Ovary (tissue), 9 donors: ENCODE measurements around the gene HOXA5. TPM values are rescaled to one million over a fixed set of nuclear protein-coding genes. Genes with fewer than 3 reads are reported as not detected.

Experiments used
- DNase-seq, 5 donors: peaks; one replicate each; pipeline ENCODE4 v3.0.0-alpha.2; 2019 to 2020
- H3K27ac ChIP-seq, 2 donors: fragments of 200-600 bp; one replicate each; pipeline versions ENCODE4 v1.5.1 to v1.8.0; 2019 to 2022
- H3K27me3 ChIP-seq: fragments of 200-600 bp; one replicate; pipeline ENCODE4 v1.8.0; 2022
- H3K36me3 ChIP-seq: fragments of 200-600 bp; sonication (generic); one replicate; pipeline ENCODE4 v1.5.1; 2019
- H3K4me1 ChIP-seq: one replicate; pipeline ENCODE4 v1.8.1; 2013; ENCODE audit warnings: mild to moderate bottlenecking, moderate library complexity; ENCODE audit not compliant: insufficient read depth
- H3K4me3 ChIP-seq: fragments of 200-600 bp; sonication (generic); one replicate; pipeline ENCODE4 v1.5.1; 2017
- H3K9me3 ChIP-seq, 2 donors: fragments of 200-600 bp in 1 of 2; sonication (generic) in 1 of 2; one replicate each; pipeline versions ENCODE4 v1.5.1 to v1.8.1; 2013 to 2019; ENCODE audit warnings: mild to moderate bottlenecking in 1 of 2, moderate library complexity in 1 of 2
- CTCF ChIP-seq, 3 donors: fragments of 450-650 bp in 2 of 3; fragments of 200-600 bp in 1 of 3; IDR thresholded peaks; one replicate each; pipeline versions ENCODE4 v1.5.1 to v1.8.0; 2016 to 2022; ENCODE audit warnings: antibody characterized with exemption in 3 of 3, mild to moderate bottlenecking in 1 of 3
- EP300 ChIP-seq: sonication (generic); formaldehyde crosslinking; IDR thresholded peaks from one replicate; pipeline ENCODE4 v1.6.1; 2017; ENCODE audit warnings: antibody characterized with exemption
- POLR2A ChIP-seq: fragments of 450-650 bp; IDR thresholded peaks from one replicate; pipeline ENCODE4 v1.6.1; 2017; ENCODE audit warnings: antibody characterized with exemption, mild to moderate bottlenecking, moderate library complexity
- WGBS, 3 donors: extraction: QIAGEN DNeasy Blood & Tissue Kit in 1 of 3; methylation state at CpG; one replicate each; pipeline versions ENCODE4 v1.1.5 to v1.1.7; 2013 to 2017; 5-methylcytosine and 5-hydroxymethylcytosine counted together
- intact Hi-C, 4 donors: fragments of 100-400 bp; cut with DNase I; formaldehyde crosslinking; loops; one replicate each; pipeline versions ENCODE4 v1.11.0 to v1.15.1; 2022 to 2023
- polyA plus RNA-seq, 2 donors: library from polyadenylated mRNA; stranded (reverse); fragments of 200-250 nt in 1 of 2; fragments of 350-450 nt in 1 of 2; fragmentation: Illumina TruSeq in 1 of 2; extraction: RNeasy Lipid Tissue Mini Kit (QIAGEN cat#74804) in 1 of 2; gene quantifications; one replicate each; pipeline ENCODE4 v1.2.3, GENCODE V29; 2013 to 2014
- total RNA-seq, 7 donors: library from RNA; depleted of rRNA in 2 of 7; stranded (reverse); fragments of >200 nt in 2 of 7; fragmentation: NEBNext Ultra II Directional in 3 of 7; extraction: Animal tissue kit (Norgen Biotek cat#: 25700) in 3 of 7; gene quantifications; one replicate each; pipeline versions ENCODE4 v1.1.0 to v1.2.4, GENCODE V29; 2016 to 2023
- donor health status: DM: no; HTN: no; CAD: no; lungs with moderate emphysema.
- donor health status: DM: no; HTN: no; CAD: no.
- donor health status: Bipolar disorder and iron deficiency.
- donor health status: DM: yes; HTN: yes; CAD: no.
- donor health status: DM: no; HTN: no; CAD: no.
- donor health status: DM: yes; HTN: yes; CAD: no.

HOXA5 gene
- total and polyA plus RNA-seq, 9 donors = 0.40 to 29.6 (median 1.8) TPM

GRCh38 chr7:27096768-27097514 is 46.5 kb downstream of the HOXA5 start:
- intact Hi-C loops = no loop called here
- Histone ChIP-seq H3K27me3 (no peaks in the 10 kb centered on the region), H3K36me3 (no peaks in the 10 kb centered on the region), H3K4me3 (peak overlapping the region; percentile 87), H3K9me3 (no peaks in the 10 kb centered on the region), H3K27ac (peak overlapping the region in 1 of 2 donors; percentile 65), H3K4me1 (peaks cover 4% of the 10 kb centered on the region)
- DNase-seq = peak in 4 of 5 donors; percentile 37 to 80 (median 62)
- 1 to 2% (median 2%) methylated on average over 41 of the region's 41 CpGs for WGBS, 3 donors
- TF ChIP-seq POLR2A (no peak), CTCF (IDR thresholded peaks at IDR 0.05) (no peak), EP300 (no peak)

GRCh38 chr7:27095897-27096767 is 47.3 kb downstream of the HOXA5 start, which contains the start of gene HOXA1:
Gene HOXA1 (minus strand): TSS chr7:27096000. CDS start chr7:27095912, 88 bp downstream.
- Histone ChIP-seq H3K36me3 (no peaks in the 10 kb centered on the region), H3K9me3 (no peaks in the 10 kb centered on the region), H3K4me3 (peak within 1 kb of the TSS; percentile 87), H3K4me1 (peaks cover 4% of the 10 kb centered on the region), H3K27ac (peak within 1 kb of the TSS in 1 of 2 donors; percentile 65), H3K27me3 (no peaks in the 10 kb centered on the region)
- TF ChIP-seq EP300 = no peak
- TF ChIP-seq CTCF (IDR thresholded peaks at IDR 0.05) = no peak
- 0 to 1% (median 0%) methylated on average over 67 to 68 of the region's 68 CpGs for WGBS, 3 donors
- intact Hi-C loops = no loop called here
- DNase-seq = peak; percentile 52 to 83 (median 74)

- Histone ChIP-seq H3K27ac (no peak overlapping the region), H3K27me3 (no peaks in the 10 kb centered on the region), H3K4me3 (peak overlapping the region; percentile 87), H3K36me3 (no peaks in the 10 kb centered on the region), H3K9me3 (no peaks in the 10 kb centered on the region), H3K4me1 (peaks cover 4% of the 10 kb centered on the region)
- WGBS, 3 donors = 7 to 12% (median 9%) methylated on average over 33 of the region's 33 CpGs
- intact Hi-C loops = no loop called here
- DNase-seq = no peak
- TF ChIP-seq POLR2A (no peak), EP300 (no peak), CTCF (IDR thresholded peaks at IDR 0.05) (no peak)
Observed at GRCh38 chr7:27095050-27095896, 48.2 kb downstream of the HOXA5 start.
